A673 (cell line): ENCODE results near the gene ADCY3. TPM values are rescaled to one million over a fixed set of nuclear protein-coding genes. Genes with fewer than 3 reads are reported as not detected.

ENCODE experiments used
- BruUV-seq: library from RNA; stranded (reverse); fragments of 400-500 nt; replicated peaks from 2 replicates; lab custom pipeline; 2021; lab: Mats Ljungman, UMichigan
- CTCF ChIA-PET: fragments of 300-600 bp; sonication (Branson Sonifier 250); formaldehyde crosslinking; loops from one replicate; lab custom pipeline; 2022; ENCODE audit warnings: antibody characterized with exemption; lab: Charles Lee
- POLR2A ChIA-PET: fragments of 300-600 bp; sonication (Branson Sonifier 250); formaldehyde crosslinking; loops from one replicate; lab custom pipeline; 2022; ENCODE audit warnings: antibody characterized with exemption; ENCODE audit not compliant: low non-redundant PET; lab: Charles Lee
- DNase-seq: peaks from one replicate; pipeline ENCODE4 v3.0.0-alpha.2; 2015; ENCODE audit warnings: low spot score
- H3K27ac ChIP-seq: fragments of 200-600 bp; sonication (generic); 2 replicates; pipeline ENCODE4 v1.5.1; 2016; ENCODE audit warnings: mixed run types, low read depth, mild to moderate bottlenecking, mixed read lengths, antibody characterized with exemption, low read length; ENCODE audit not compliant: poor library complexity, severe bottlenecking
- H3K27me3 ChIP-seq: fragments of 200-600 bp; sonication (generic); replicated peaks from 2 replicates; pipeline ENCODE4 v1.6.1; 2017; ENCODE audit warnings: mixed run types, low read depth, mild to moderate bottlenecking, mixed read lengths, antibody characterized with exemption, low read length; ENCODE audit not compliant: insufficient read depth, poor library complexity
- H3K36me3 ChIP-seq: fragments of 200-600 bp; sonication (generic); 2 replicates; pipeline ENCODE4 v1.6.1; 2016; ENCODE audit warnings: mixed run types, mild to moderate bottlenecking, mixed read lengths, antibody characterized with exemption, low read length; ENCODE audit not compliant: insufficient read depth, poor library complexity, severe bottlenecking
- H3K4me1 ChIP-seq: fragments of 200-600 bp; sonication (generic); 2 replicates; pipeline ENCODE4 v1.6.1; 2017; ENCODE audit warnings: mixed run types, mild to moderate bottlenecking, mixed read lengths, antibody characterized with exemption, low read length; ENCODE audit not compliant: insufficient read depth, poor library complexity, severe bottlenecking
- H3K4me3 ChIP-seq: fragments of 200-600 bp; sonication (generic); 2 replicates; pipeline ENCODE4 v1.5.1; 2016; ENCODE audit warnings: low read depth, mixed run types, mild to moderate bottlenecking, mixed read lengths, low read length; ENCODE audit not compliant: poor library complexity, severe bottlenecking
- H3K9me3 ChIP-seq: fragments of 200-600 bp; sonication (generic); 2 replicates; pipeline ENCODE4 v1.6.1; 2016; ENCODE audit warnings: mixed run types, low read depth, mild to moderate bottlenecking, mixed read lengths, antibody characterized with exemption, low read length; ENCODE audit not compliant: poor library complexity, severe bottlenecking
- EZH2 ChIP-seq: fragments of 200-600 bp; sonication (generic); IDR thresholded peaks from 2 replicates; pipeline ENCODE4 v1.6.1; 2017; ENCODE audit warnings: borderline replicate concordance, low read depth, mild to moderate bottlenecking, mixed read lengths, antibody characterized with exemption, low read length; ENCODE audit not compliant: poor library complexity, severe bottlenecking
- intact Hi-C: fragments of 100-400 bp; cut with micrococcal nuclease; formaldehyde crosslinking; loops from one replicate; pipeline ENCODE4 v1.10.0; 2022; ENCODE audit not compliant: unreplicated experiment
- total RNA-seq: library from RNA; stranded (reverse); gene quantifications from 2 replicates; pipeline ENCODE4 v1.2.3, GENCODE V29; 2021
- TF ChIP-seq, protein P1 (sequence below): fragments of 300-800, 200-600 bp; sonication (generic); conservative IDR thresholded peaks from 2 replicates; pipeline ENCODE4 v1.5.1; 2017; ENCODE audit warnings: low read depth, mild to moderate bottlenecking, antibody characterized with exemption, low read length, moderate library complexity, mixed read lengths

The ADCY3 gene
- total RNA-seq, 1 experiment from 2014 or later, result 42.2 TPM

DNA sequence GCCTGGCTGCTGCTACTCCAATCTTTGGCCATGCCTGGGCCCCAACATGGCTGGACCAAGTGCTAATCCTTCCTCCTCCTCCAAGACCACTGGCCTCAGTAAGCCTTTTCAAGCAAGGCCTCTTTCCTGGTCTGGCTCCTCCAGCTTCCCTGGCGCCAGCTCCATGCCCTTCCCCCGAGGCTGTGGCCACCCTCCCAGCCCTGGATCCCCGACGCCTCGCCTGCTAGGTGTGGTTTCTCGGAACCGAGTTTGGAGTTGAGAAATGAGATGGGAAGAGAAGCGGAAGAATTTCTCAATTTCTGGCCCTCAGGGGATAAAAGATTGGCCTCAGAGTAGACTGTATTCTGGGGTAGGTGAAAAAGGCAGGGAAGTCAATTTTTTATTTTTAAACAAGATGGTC, 46.4 kb downstream of the ADCY3 start:
- TF ChIP-seq EZH2, result no peak
- TF ChIP-seq, protein P1, sequence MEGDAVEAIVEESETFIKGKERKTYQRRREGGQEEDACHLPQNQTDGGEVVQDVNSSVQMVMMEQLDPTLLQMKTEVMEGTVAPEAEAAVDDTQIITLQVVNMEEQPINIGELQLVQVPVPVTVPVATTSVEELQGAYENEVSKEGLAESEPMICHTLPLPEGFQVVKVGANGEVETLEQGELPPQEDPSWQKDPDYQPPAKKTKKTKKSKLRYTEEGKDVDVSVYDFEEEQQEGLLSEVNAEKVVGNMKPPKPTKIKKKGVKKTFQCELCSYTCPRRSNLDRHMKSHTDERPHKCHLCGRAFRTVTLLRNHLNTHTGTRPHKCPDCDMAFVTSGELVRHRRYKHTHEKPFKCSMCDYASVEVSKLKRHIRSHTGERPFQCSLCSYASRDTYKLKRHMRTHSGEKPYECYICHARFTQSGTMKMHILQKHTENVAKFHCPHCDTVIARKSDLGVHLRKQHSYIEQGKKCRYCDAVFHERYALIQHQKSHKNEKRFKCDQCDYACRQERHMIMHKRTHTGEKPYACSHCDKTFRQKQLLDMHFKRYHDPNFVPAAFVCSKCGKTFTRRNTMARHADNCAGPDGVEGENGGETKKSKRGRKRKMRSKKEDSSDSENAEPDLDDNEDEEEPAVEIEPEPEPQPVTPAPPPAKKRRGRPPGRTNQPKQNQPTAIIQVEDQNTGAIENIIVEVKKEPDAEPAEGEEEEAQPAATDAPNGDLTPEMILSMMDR, result no peak
- Histone ChIP-seq H3K27me3 (no peaks in the 10 kb centered on the region), H3K27ac (no peak overlapping the region), H3K4me3 (no peak overlapping the region), H3K36me3 (no peaks in the 10 kb centered on the region), H3K4me1 (no peaks in the 10 kb centered on the region), H3K9me3 (no peaks in the 10 kb centered on the region)
- ChIA-PET CTCF (no interaction called here), POLR2A (no interaction called here)
- intact Hi-C loops, result no loop called here
- no TSS peak for BruUV-seq
- DNase-seq, result no peak

DNA sequence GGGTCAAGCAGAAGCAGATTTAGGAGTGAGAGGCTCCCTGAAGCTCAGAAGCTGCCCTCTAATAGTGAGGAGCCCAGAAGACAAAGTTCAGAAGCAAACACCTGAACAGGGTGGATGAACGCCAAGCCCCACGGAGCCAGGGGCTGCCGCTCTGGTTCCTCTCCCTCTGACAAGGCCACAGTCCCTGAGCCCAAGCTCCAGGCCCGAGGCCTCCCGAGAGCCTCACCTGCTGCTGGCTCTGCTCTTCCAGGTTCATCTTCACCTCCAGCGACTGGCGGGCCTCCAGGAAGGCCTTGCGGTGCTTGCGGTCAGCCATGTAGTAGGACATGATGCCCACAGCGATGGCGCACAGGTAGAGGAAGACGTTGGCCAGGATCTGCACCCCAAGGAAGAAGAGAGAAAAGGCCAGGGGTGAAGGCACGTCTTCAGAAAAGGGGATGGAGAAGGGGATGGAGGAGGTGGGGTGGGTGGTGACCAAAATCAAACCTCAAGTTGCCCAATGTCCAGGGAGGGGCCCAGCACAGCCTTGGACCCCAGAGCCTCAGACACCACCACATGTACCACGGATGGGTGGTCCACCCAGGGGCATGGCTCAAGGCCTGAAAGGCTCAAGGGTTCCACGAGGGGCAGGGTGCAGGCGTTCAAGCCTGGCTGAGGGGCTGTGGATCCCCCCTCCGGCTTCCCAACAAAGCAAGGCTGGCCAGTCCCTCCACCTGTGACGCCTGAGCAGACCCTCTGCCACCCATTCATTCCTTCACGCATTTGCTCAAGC, 47.5 kb downstream of the ADCY3 start:
- TF ChIP-seq, protein P1, result no peak
- no peak for TF ChIP-seq EZH2
- ChIA-PET CTCF (no interaction called here), POLR2A (no interaction called here)
- Histone ChIP-seq H3K36me3 (no peaks in the 10 kb centered on the region), H3K9me3 (no peaks in the 10 kb centered on the region), H3K27ac (no peak overlapping the region), H3K27me3 (no peaks in the 10 kb centered on the region), H3K4me1 (no peaks in the 10 kb centered on the region), H3K4me3 (no peak overlapping the region)
- intact Hi-C loops, result no loop called here
- no TSS peak for BruUV-seq
- DNase-seq, result no peak

DNA sequence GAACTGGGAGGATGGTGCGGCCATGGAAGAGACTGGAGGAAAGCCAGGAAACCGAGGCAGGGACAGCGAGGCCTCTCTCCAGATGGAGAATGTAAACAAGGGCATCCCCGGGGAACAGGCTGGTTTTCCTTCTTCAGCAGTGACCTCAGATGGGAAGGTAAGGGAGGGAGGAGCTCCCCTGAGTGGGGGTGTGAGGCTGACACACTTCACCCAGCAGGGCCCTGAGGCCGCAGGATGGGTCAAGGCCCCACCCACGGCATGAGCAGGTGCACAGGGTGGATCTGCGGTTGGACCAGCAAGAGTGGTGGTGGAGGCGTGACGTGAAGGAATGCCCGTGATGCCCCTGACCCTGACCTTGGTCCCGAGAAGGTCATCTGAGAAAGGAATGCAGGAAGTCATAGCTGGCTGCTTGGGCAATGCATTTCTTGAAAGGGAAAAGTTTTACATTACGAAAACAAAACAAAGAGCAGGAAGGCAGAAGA, 48.1 kb downstream of the ADCY3 start:
- CTCF ChIA-PET, result no interaction called here
- H3K36me3 ChIP-seq, result no peaks in the 10 kb centered on the region
- no peak for DNase-seq

More for the DNA sequence above, 48.1 kb downstream of the ADCY3 start:
- no peak overlapping the region for H3K27ac ChIP-seq
- intact Hi-C loops, result no loop called here
- no peaks in the 10 kb centered on the region for H3K9me3 ChIP-seq
- BruUV-seq, result no TSS peak
- no peaks in the 10 kb centered on the region for H3K4me1 ChIP-seq
- POLR2A ChIA-PET, result no interaction called here
- TF ChIP-seq, protein P1, result no peak
- no peak for TF ChIP-seq EZH2
- H3K27me3 ChIP-seq, result no peaks in the 10 kb centered on the region
- no peak overlapping the region for H3K4me3 ChIP-seq
